H1 (cell line): ENCODE measurements around the gene RPE. TPM values are rescaled to one million over a fixed set of nuclear protein-coding genes. Genes with fewer than 3 reads are reported as not detected.

ENCODE experiments used
- ASH2L ChIP-seq: fragments of 200-600, 300-600 bp; sonication (generic); IDR thresholded peaks from one replicate; pipeline ENCODE4 v1.7.1; 2017; ENCODE audit warnings: low read length
- EP300 ChIP-seq, 2 experiments: IDR thresholded peaks; 1 replicate in 1 of 2; 2 replicates in 1 of 2; pipeline ENCODE4 v1.6.1; 2011 to 2012; ENCODE audit warnings: low read depth in 2 of 2, low read length in 2 of 2, mild to moderate bottlenecking in 2 of 2, borderline replicate concordance in 1 of 2, inconsistent platforms in 1 of 2, moderate library complexity in 1 of 2
- SIRT6 ChIP-seq: IDR thresholded peaks from one replicate; pipeline ENCODE4 v1.7.1; 2012; ENCODE audit warnings: low read length, inconsistent platforms
- SP2 ChIP-seq: IDR thresholded peaks from 2 replicates; pipeline ENCODE4 v1.6.1; 2012; ENCODE audit warnings: mild to moderate bottlenecking, low read length, inconsistent platforms
- polyA plus RNA-seq, 7 experiments: library from polyadenylated mRNA; depleted of rRNA in 3 of 7; stranded (reverse) in 5 of 7; unstranded in 2 of 7; fragments of >200 nt in 5 of 7; fragments of 200-250 nt in 2 of 7; gene quantifications; 1 replicate in 5 of 7; 2 replicates in 1 of 7; 4 replicates in 1 of 7; pipeline versions ENCODE4 v1.2.1 to v1.2.3, GENCODE V29; 2011 to 2013; ENCODE audit warnings: missing spikeins in 2 of 7, mixed read lengths in 2 of 7
- total RNA-seq: library from RNA; stranded (reverse); fragmentation: NEBNext Ultra II Directional; extraction: Animal tissue kit (Norgen Biotek cat#: 25700); gene quantifications from 2 replicates; pipeline ENCODE4 v1.2.1, GENCODE V29; 2021

The RPE gene
- total and polyA plus RNA-seq, 2 of the 8 experiments (the other 6 are each of a cell fraction or from before 2014, with no cell fraction given): 77.8 to 102 TPM

DNA sequence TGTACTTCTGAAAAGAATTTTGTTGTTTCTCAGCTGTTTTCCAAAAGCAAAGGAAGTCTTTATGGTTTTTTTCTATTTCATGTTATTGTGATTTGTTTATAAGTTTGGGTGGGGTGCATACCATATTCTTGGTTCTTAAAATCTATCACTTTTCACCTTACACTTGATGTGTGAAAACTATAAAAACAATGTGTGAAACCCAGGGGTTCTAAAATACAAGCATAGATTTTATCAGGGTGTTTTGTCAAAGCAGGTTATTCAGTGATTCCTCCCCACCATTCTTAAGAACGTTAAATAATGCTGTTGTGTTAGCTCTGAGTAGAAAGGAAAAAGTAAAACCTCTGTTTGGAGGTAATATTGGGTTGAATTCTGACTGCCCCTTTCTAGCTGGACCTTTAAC lies 17.7 kb downstream of the RPE start (continued):
- TF ChIP-seq EP300 (IDR thresholded peaks at IDR 0.05; ENCODE audit: borderline replicate concordance in 1 of 2, low read depth in 2 of 2, low read length in 2 of 2) (no peak), SIRT6 (no peak), SP2 (no peak), ASH2L (no peak)
